ENCODE measurements around the gene SCUBE2.

SCUBE2 gene

GRCh38 chr11:9052316-9052715 is 39.1 kb downstream of the SCUBE2 start:
- intact Hi-C loops (cut with DNase I): no loop called here
- DNase-seq: no peak

GRCh38 chr11:9049959-9050358 is 41.4 kb downstream of the SCUBE2 start:
- intact Hi-C loops (cut with DNase I): no loop called here
- DNase-seq: no peak

GRCh38 chr11:9047964-9048523 is 43.4 kb downstream of the SCUBE2 start:
- intact Hi-C loops (cut with DNase I): no loop called here
- DNase-seq: no peak

- intact Hi-C loops (cut with DNase I): no loop called here
- DNase-seq: no peak
These were observed 44.9 kb downstream of the SCUBE2 start for GRCh38 chr11:9046481-9046880.

GRCh38 chr11:9042488-9042887 is 48.9 kb downstream of the SCUBE2 start:
- intact Hi-C loops (cut with DNase I): no loop called here
- no peak for DNase-seq

GRCh38 chr11:9041747-9042146 is 49.7 kb downstream of the SCUBE2 start:
- DNase-seq: no peak
- intact Hi-C loops (cut with DNase I): no loop called here

- intact Hi-C loops (cut with DNase I): no loop called here
- DNase-seq: no peak
These were observed 51.0 kb downstream of the SCUBE2 start for GRCh38 chr11:9040410-9040809.

- no peak for DNase-seq
- intact Hi-C loops (cut with DNase I): no loop called here
These were observed 51.5 kb downstream of the SCUBE2 start for GRCh38 chr11:9039863-9040262.

- intact Hi-C loops (cut with DNase I): no loop called here
- no peak for DNase-seq
These were observed 52.2 kb downstream of the SCUBE2 start for GRCh38 chr11:9039198-9039597.

- intact Hi-C loops (cut with DNase I): no loop called here
- no peak for DNase-seq
These were observed 52.9 kb downstream of the SCUBE2 start for GRCh38 chr11:9038541-9038940.

- intact Hi-C loops (cut with DNase I): no loop called here
These were observed 53.4 kb downstream of the SCUBE2 start for GRCh38 chr11:9037963-9038362.

GRCh38 chr11:9037046-9037780 is 54.2 kb downstream of the SCUBE2 start:
- intact Hi-C loops (cut with DNase I): no loop called here
- DNase-seq: no peak

More at GRCh38 chr11:9037963-9038362, 53.4 kb downstream of the SCUBE2 start:
- no peak for DNase-seq

- DNase-seq: no peak
- intact Hi-C loops (cut with DNase I): no loop called here
These were observed 60.8 kb downstream of the SCUBE2 start for GRCh38 chr11:9030601-9031000.

GRCh38 chr11:9029422-9029821 is 62.0 kb downstream of the SCUBE2 start:
- DNase-seq: peak in 1 of 10 donors; percentile 81
- intact Hi-C loops (cut with DNase I): no loop called here

GRCh38 chr11:9028581-9028980 is 62.8 kb downstream of the SCUBE2 start:
- no peak for DNase-seq
- intact Hi-C loops (cut with DNase I): no loop called here

GRCh38 chr11:9025101-9025850 is 66.1 kb downstream of the SCUBE2 start:
- intact Hi-C loops (cut with DNase I): no loop called here
- DNase-seq: peak in 6 of 10 donors; percentile 32 to 89 (median 40)

GRCh38 chr11:9022961-9023680 is 68.3 kb downstream of the SCUBE2 start:
- DNase-seq: no peak
- intact Hi-C loops (cut with DNase I): no loop called here

- DNase-seq: no peak
- intact Hi-C loops (cut with DNase I): no loop called here
These were observed 70.5 kb downstream of the SCUBE2 start for GRCh38 chr11:9020916-9021315.

- no peak for DNase-seq
- intact Hi-C loops (cut with DNase I): loop anchor here (5.0 kb wide), 1 partner anchor 487 kb away; no protein-coding TSS in a partner anchor
These were observed 71.5 kb downstream of the SCUBE2 start for GRCh38 chr11:9019861-9020260.

- intact Hi-C loops (cut with DNase I): loop anchor here (5.0 kb wide), 1 partner anchor 490 kb away; no protein-coding TSS in a partner anchor
- peak in 6 of 10 donors; percentile 20 to 91 (median 42) for DNase-seq
These were observed 73.6 kb downstream of the SCUBE2 start for GRCh38 chr11:9017773-9018172.
